H1 (cell line): ENCODE data around the gene SPECC1.

Experiments used
- CTCF ChIP-seq, 3 experiments: IDR thresholded peaks; 1 replicate in 2 of 3; 2 replicates in 1 of 3; pipeline versions ENCODE4 v1.5.1 to v1.6.1; 2011; ENCODE audit warnings: low read length in 3 of 3, mild to moderate bottlenecking in 3 of 3, inconsistent platforms in 2 of 3, low read depth in 1 of 3, moderate library complexity in 1 of 3; ENCODE audit not compliant: insufficient read depth in 1 of 3; ENCODE audit errors: control extremely low read depth in 1 of 3
- E2F6 ChIP-seq: IDR thresholded peaks from 2 replicates; pipeline ENCODE4 v1.6.1; 2012; ENCODE audit warnings: inconsistent platforms
- GABPA ChIP-seq: IDR thresholded peaks from 2 replicates; pipeline ENCODE4 v1.6.1; 2011; ENCODE audit warnings: mild to moderate bottlenecking, low read length, moderate library complexity, borderline replicate concordance; ENCODE audit not compliant: insufficient read depth
- JUND ChIP-seq: IDR thresholded peaks from 2 replicates; pipeline ENCODE4 v1.6.1; 2011; ENCODE audit warnings: mild to moderate bottlenecking, improper control_type of control experiment, low read length
- PHF8 ChIP-seq: fragments of 200-600 bp; sonication (generic); conservative IDR thresholded peaks from 2 replicates; pipeline ENCODE4 v1.7.1; 2012; ENCODE audit warnings: low read depth, mild to moderate bottlenecking, inconsistent platforms, low read length, moderate library complexity
- POLR2A ChIP-seq, 2 experiments: IDR thresholded peaks; 1 replicate in 1 of 2; 2 replicates in 1 of 2; pipeline ENCODE4 v1.6.1; 2011; ENCODE audit warnings: low read depth in 2 of 2, low read length in 2 of 2, mild to moderate bottlenecking in 2 of 2; ENCODE audit errors: control extremely low read depth in 1 of 2
- RXRA ChIP-seq: IDR thresholded peaks from 2 replicates; pipeline ENCODE4 v1.6.1; 2011; ENCODE audit warnings: low read depth, mild to moderate bottlenecking, low read length, moderate library complexity; ENCODE audit not compliant: insufficient read depth
- USF2 ChIP-seq: IDR thresholded peaks from 2 replicates; pipeline ENCODE4 v1.6.1; 2011; ENCODE audit warnings: low read length, improper control_type of control experiment
- YY1 ChIP-seq: IDR thresholded peaks from 2 replicates; pipeline ENCODE4 v1.6.1; 2011; ENCODE audit warnings: low read depth, mild to moderate bottlenecking, low read length

GRCh38 chr17:20260268-20260667 lies 251.1 kb downstream of the SPECC1 start:
- TF ChIP-seq RXRA (no peak), CTCF (IDR thresholded peaks at IDR 0.05; ENCODE audit: control extremely low read depth in 1 of 3, insufficient read depth in 1 of 3, low read depth in 1 of 3, low read length in 3 of 3) (no peak), POLR2A (IDR thresholded peaks at IDR 0.05; ENCODE audit: control extremely low read depth in 1 of 2, low read depth in 2 of 2, low read length in 2 of 2) (no peak), E2F6 (no peak), YY1 (no peak), USF2 (no peak), GABPA (no peak), PHF8 (no peak), JUND (no peak)
